GM20431 (cell line): Measurements from ENCODE around the gene FKBP5.
"Not testable (repeated sequence)": the region's sequence is repeated elsewhere in the genome, so short reads cannot be mapped to it uniquely, and the experiment has no call there.

Source experiments
- in situ Hi-C: fragments of 300-500 bp; cut with MseI, MboI; formaldehyde crosslinking; loops from one replicate; pipeline ENCODE4 v1.15.0; 2020; ENCODE audit warnings: low sequenced_read_pairs; ENCODE audit not compliant: unreplicated experiment

FKBP5 gene

DNA sequence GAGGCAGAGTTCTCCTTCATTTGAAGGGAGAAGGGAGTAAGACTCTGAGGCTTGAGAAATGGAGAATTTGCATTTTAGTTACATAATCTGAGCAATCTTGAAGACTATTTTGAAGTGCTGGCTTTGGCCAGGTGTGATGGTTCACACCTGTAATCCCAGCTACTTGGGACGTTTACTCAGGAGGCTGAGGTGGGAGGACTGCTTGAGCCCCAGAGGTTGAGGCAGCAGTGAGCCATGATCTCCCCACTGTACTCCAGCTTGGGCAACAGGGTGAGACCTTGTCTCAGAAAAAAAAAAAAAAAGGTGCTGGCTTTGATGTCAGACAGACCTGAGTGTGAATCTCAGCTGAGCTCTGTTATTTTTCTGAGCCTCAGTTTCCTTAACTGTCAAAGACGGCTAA lies 35.8 kb upstream of the FKBP5 start:
- in situ Hi-C loops: no loop called here

DNA sequence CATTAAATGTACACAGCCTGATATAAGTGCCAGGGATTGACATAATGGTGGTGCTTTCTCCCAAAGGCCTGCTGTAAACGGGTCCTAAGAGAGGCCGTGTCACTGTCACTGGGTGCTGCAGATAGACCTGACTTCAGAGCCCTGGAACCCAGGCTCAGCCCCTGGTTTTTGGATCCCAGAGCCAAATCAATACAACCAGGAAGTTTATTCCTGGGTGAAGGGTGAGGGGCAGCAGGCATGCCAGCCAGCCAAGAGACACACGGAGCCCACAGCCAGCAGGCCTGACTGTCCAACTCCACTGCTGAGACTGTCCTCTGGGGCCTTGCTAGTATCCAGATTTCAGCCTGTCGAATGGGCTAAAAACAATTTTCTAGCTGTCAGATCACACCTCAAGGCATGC lies 35.3 kb upstream of the FKBP5 start:
- in situ Hi-C loops: no loop called here

DNA sequence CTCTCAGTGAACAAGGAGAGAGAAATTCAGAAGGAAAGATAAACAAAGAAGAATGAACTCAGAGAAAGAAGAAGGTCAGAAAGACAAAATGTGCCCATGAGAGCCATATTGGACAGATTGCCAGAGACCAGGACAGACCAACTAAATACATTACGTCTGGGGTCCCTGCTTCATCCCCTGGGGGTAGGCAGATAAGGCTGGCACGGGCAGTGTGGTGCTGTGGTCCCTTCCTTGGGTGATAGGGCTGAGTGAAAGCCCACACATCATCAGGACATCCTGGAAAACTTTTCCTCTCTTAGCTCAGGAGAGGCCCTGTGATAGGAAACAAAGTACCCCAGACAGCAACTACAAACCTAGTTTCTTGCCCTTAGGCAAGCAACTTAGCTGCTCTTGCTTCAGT lies 34.9 kb upstream of the FKBP5 start:
- in situ Hi-C loops: no loop called here

DNA sequence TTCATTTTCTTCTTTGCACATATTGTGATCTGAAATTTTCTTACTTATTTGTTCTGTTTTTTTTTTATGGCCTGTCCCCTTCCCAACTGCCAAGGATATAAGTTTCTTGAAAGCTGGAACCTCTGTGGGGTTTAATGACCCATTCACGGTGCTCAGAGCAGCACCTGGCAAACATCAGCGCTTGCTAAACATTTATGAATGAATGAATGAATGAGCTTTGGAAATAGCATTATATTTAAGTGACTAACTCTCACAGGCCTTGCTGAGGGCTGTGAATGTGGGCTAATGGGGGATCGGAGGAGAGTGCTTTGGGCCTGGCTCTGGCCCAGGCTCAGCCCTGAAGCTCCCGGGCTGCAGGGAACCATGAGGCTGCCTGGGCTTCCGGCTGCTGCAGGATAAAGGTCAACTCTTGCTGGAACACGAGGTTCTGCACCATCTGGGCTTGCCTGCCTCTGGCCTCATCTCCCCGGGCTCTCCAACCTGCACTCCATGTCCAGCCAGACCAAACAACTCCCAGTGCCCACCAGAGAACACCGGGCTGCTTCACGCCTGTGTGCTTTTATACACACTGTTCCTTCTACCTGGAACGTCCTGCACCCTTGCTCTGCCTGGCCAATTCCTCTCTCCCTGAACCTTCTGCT lies 33.5 kb upstream of the FKBP5 start:
- in situ Hi-C loops: no loop called here

DNA sequence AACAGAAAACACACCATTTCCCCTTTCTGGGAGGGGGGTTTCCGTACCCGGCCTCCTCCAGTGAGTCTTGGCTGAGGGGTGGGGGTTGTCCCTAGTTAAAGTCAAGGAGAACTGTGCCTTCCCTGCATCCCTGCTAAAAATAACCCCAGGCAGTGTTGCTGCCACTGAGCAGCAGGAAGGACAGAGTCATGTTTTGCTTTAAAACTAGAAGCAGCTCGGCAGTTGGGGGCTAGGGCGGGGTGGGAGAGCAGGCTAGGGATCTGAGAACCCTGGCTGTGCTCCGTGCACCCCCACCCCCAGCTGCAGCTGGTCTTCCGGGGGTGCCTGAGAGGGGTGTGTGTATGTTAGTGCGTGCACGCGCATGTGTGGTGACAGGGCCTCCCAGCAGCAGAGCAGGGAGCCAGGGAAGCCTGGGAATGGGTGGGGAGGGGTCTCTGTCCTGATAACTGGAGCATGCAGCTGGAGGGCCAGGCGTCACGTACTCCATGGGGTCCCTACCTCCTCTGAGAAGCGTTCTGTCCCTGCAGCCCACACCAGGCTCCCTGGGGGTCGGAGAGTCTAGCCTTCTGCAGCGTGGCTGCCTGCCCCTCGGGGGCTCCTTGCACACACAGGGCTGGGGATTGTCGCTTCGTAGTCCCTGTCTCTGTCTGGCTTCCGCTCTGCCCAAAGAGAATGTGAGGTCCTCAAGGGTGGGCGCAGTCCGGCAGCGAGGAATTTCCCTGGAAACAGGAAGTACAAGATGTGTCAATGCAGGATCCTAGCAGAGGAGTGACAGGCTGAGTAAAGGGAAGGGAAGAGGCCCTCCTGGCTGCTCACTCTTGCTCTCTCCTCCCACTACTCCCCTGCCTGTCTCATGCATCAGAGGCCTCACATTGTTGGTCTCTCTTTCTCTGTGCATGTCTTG lies 31.4 kb upstream of the FKBP5 start:
- in situ Hi-C loops: no loop called here

DNA sequence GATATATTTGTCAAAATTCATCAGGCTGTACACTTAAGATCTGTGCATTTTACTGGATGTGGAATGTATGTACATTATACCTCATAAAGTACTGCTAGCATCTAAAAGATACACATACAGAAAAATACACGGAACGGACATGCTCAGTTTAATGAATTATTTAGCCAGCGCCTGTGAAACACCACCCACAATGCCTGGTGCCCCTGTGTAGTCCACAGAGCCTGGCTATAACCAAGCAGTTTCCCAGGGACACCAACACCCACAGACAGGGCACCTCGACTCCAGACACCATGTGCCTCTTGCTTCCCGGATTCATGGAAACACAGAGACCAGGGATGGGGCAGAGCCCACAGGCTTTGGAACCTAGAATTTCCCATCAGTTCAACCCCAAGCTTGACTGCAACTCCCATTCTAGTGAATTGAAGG lies 30.7 kb upstream of the FKBP5 start:
- in situ Hi-C loops: no loop called here

DNA sequence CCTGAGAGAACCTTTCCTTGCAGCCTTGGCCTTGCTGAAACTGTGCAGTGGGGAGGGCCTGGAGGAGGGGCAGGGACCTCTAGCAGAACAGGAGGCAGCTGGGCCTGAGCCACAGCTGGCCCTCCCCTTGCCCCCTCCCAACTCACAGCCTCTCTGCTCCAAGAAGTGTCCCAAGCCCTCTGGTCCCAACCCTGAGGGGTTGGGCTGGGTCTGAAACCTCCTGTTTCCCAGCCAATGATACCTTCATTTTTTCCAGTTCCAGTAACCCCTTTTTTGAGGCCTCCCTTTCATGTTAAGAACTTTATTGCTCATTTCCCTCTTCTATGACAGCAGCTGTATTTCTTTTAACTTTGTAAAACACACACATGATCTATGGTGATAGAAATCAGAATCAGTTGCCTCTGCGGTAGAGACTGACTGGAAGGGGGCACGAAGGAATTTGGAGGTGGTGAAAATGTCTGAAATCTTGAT lies 30.2 kb upstream of the FKBP5 start:
- in situ Hi-C loops: no loop called here

DNA sequence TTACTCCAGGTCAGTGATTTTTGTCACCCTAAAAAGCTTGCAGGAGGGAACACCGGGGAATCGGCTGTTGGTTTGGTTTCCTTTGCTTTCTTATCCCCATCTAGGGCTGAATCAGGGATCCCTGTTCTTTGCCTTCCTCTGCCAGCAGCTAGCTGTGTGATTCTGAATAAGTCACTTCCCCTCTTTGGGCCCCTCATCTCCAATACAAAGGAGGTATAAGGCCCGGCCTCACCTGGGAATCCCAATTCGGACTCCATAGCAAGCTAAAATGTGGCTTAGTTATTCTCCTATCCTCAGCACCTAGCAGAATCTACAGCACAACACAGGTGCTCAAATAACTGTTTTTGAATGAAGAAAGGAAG lies 29.6 kb upstream of the FKBP5 start:
- in situ Hi-C loops: no loop called here

DNA sequence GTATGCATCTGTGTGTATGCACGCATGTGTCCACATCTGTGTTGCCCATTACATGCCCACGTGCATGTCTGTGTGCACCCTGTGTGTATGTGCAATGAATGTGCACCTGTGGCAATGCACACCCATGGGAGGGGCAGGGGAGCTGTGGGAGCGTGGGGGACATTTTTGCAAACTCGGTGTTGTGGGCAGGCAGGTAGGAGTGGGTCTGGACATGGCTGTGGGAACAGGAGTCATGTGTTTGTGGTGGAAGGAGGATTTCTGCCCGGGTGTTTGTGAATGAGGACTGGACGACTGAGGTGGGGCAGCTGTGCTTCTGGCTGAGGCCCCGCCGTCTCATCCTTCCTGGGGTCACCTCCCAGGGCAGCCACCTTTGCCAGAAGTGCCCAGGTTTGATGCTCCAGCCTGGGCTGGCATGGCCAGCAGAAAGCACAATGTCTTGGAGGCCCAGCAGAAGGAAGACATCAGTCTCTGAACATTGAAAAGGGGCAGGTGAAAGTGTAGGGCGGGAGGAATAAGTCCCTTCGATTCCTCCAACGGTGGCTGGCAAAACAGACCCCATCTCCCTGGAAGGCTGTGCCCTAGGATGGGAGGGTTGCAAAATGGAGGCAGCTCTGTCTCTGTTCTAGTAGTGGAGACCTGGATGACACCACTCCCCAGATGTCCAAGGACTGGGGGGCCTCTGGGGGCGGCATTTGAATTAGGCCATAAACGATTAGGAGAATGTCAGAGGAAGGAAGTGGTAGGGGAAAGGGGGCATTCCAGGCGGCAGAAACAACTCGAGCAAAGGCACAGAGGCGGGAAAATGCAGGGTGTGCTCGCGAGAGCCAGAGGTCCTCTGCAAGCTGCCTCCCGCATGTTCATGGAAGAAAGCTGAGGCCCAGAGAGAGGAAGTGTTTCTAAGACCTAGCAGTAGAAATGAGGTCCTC lies 29.0 kb upstream of the FKBP5 start:
- in situ Hi-C loops: no loop called here

DNA sequence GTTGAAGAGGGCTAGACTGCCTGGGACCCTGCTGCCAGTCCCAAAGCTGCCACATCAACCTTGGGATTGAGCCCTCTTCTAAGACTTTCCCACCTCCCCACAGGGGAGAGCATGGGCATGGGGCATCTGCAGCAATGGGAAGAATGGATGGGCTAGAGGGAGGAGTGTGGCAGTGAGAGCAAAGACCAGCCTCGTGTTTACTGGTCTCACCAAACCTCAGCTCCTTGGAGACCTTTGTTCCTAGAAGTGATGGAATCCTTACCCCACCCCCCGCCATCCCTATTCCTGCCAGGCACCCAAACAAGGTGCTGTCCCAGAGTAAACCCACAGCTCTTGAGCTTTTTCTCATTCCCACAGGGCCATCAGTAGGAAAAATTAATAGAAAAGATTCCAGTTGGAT lies 28.1 kb upstream of the FKBP5 start:
- in situ Hi-C loops: no loop called here

DNA sequence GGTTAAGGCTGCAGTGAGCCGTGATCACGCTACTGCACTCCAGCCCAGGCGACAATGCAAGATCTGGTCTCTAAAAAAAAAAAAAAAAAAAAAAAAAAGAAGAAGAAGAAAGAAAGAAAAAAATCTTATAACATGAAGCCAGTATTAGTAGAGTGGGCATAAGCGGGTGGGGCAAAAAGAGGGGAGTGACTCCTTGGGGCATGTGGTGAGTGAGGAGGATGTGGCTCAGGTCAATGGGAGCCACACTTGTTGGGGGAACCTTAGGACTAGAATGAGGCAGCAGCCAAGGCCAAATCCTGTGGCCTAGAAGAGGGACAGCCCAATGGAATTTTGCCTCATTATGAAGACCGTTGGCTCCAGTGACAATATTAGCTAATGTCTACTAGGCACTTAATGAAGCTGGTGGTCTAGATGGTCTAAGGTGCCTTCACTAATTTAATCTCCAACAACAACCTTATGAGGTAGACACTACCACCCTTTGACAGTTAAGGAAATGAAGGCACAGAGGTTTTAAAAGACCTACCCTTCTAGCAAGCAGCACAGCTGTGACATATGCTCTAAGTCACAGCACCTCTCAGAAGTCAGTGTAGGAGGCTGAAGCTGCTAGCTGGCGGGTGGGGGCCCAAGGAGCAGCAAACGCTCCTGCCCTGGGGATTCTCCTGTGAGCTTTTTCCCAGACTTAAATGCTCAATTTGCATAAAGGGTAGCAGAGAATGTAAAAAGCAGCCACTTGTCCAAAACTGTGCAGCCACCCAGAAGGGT lies 24.5 kb upstream of the FKBP5 start:
- in situ Hi-C loops: no loop called here

DNA sequence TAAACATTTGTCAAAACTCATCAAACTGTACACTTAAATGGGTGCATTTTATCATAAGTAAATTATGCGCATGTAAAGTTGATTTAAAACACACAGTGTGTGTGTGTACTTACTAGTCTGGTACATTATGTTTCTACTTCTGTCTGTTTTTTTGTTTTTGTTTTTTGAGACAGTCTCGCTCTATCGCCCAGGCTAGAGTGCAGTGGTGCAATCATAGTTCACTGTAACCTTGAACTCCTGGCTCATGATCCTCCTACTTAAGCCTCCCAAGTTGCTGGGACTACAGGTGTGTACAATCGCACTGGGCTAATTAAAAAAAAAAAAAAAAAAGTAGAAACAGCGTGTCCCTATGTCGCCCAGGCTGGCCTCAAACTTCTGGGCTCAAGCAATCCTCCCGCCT lies 23.0 kb upstream of the FKBP5 start:
- in situ Hi-C loops: no loop called here

DNA sequence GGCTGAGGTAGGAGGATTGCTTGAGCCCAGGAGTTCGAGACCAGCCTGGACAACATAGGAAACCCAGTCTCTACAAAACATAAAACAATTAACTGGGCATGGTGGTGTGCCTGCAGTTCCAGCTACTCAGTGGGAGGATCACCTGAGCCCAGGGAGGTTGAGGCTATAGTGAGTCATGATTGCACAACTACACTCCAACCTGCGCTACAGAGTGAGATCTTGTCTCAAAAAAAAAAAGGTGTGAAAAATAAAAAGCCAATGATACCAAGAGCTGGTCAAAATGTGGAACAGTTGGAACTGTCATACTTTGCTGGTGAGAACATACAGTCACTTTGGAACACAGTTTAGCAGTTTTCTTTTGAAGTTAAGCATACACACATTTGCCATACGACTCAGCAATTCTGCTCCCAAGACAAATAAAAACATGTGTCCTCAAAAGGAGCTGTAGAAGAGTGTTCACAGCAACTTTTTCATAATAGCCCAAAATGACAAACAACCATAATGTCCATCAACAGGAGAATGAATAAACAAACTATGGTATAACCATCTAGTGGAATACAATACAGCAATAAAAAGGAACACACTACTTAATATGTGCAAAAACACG lies 21.6 kb upstream of the FKBP5 start:
- in situ Hi-C loops: no loop called here

DNA sequence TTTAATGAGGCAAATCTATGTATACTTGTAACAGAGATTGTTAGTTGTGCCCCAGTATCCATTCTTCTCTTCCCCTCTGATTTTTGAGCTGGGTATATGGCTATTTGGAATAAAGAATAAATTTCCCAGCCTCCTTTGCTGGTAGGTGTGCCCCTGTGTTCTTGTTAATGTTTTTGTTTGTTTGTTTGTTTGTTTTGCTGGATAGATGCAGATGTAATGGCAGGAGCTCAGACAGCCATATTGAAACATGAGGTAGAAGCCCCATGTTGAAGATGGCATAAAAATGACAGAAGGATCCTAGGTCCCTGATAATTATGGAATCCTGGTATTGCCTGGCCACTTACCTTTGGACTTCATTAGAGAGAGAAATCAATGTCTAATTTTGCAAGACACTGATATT lies 19.9 kb upstream of the FKBP5 start:
- in situ Hi-C loops: no loop called here

DNA sequence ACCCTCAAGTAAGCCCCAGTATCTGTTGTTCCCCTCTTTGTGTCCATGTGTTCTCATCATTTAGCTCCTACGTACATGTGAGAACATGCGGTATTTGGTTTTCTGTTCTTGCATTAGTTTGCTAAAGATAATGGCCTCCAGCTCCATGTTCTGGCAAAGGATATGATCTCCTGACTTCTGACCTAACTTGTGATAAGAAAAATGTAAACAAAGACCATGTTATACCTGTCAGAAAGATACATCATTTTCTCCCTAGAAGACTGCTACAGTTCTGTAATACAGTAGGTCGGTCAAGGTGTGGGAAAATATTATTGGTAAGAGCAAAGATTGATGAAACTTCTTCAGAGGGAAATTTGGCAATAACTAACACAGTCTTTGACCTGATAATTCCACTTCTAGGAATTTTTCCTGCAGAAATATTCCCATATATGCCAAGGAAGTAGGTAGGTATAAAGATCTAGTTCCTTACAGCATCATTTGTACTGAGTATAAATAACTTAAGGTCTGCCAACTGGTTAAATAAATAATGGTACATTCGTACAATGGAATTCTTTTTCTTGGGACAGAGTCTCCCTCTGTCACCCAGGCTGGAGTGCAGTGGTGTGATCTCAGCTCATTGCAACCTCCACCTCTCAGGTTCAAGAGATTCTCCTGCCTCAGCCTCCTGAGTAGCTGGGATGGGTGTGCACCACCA lies 19.1 kb upstream of the FKBP5 start:
- in situ Hi-C loops: no loop called here

DNA sequence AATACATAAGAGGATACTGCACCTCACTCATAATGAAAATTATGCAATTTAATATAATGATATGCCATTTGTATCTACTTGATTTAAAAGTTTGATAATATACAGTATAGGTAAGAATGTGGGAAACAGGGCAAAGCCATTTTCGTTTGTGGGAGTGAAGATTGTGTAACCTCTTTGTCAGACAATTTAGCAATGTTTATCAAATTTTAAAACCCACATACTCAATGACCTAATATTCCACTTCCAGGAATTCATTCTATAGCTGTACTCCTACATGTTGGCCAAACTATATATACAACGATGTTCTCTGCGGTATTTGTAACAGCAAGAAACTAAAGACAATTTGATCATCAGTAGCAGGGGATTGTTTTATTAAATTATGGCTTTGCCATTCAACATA lies 17.8 kb upstream of the FKBP5 start:
- in situ Hi-C loops: no loop called here

DNA sequence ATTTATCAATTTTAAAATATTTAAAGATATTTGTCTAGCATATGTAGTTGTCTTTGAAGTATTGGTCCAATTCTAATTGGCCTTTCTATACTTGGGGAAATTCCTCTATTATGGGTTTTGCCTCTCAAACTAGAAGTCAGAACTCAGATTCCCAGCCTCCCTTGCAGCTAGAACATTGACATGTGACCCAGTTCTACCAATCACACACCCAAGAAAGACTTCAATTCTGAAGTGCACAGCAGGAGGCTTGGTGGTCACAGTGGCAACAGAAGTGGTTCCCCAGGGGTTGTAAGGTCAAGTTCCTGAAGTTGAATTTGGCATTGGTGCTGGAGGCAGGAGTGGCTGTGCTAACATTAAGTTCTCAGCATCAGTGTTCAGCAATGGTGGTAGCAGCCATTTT lies 14.8 kb upstream of the FKBP5 start:
- in situ Hi-C loops: no loop called here

DNA sequence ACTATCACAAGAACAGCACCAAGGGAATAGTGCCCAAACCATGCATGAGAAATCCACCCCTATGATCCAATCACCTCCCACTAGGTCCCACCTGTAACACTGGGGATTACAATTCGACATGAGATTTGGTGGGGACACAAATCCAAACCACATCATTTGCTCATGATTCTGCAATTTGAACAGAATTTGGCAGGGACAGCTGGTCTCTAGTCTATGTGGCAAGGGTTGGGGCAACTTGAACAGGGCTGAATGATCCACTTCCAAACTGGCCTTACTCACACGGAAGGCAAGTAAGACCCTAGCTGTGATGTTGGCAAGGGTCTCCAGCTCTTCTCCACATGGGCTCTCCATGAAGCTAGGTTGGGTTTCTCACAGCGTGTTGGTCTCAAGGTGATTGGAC lies 10.1 kb upstream of the FKBP5 start:
- in situ Hi-C loops: no loop called here

DNA sequence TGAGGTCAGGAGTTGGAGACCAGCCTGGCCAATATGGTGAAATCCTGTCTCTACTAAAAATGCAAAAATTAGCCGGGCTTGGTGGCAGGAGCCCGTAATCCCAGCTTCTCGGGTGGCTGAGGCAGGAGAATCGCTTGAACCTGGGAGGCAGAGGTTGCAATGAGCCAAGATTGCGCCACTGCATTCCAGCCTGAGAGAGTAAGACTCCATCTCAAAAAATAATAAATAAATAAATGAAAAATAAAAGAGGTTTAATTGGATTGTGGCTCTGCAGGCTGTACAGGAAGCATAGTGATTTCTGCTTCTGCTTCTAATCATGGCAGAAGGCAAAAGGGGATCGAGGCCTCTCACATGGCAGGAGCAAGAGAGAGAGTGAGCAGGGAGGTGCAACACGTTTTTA lies 9.7 kb upstream of the FKBP5 start:
- in situ Hi-C loops: not testable (repeated sequence)
